ENCODE data around the gene MYO6. TPM values are rescaled to one million over a fixed set of nuclear protein-coding genes. Genes with fewer than 3 reads are reported as not detected.

MYO6 gene
- total RNA-seq, 2 donors from 2014 or later, result 72.3 to 80.9 TPM

- Histone ChIP-seq H3K36me3 (no peaks in the 10 kb centered on the region), H3K9ac (ENCODE audit: low read depth in 2 of 2, low read length in 2 of 2) (no peak overlapping the region), H3K9me3 (no peaks in the 10 kb centered on the region), H3K4me3 (no peak overlapping the region), H3K27ac (no peak overlapping the region), H3K4me1 (no peaks in the 10 kb centered on the region), H3K27me3 (no peaks in the 10 kb centered on the region)
- intact Hi-C loops (cut with DNase I), result no loop called here
- no peak for DNase-seq
- TF ChIP-seq CTCF (IDR thresholded peaks at IDR 0.05), result no peak
These were observed 9.0 kb downstream of the MYO6 start for GRCh38 chr6:75758061-75758460.

- Histone ChIP-seq H3K4me1 (no peaks in the 10 kb centered on the region), H3K27ac (no peak overlapping the region), H3K9ac (ENCODE audit: low read depth in 2 of 2, low read length in 2 of 2) (no peak overlapping the region), H3K4me3 (no peak overlapping the region), H3K27me3 (no peaks in the 10 kb centered on the region), H3K9me3 (no peaks in the 10 kb centered on the region), H3K36me3 (no peaks in the 10 kb centered on the region)
- intact Hi-C loops (cut with DNase I), result no loop called here
- TF ChIP-seq CTCF (IDR thresholded peaks at IDR 0.05), result no peak
- DNase-seq, result no peak
These were observed 10.2 kb downstream of the MYO6 start for GRCh38 chr6:75759207-75759606.

- H3K4me3 ChIP-seq, result no peak overlapping the region
- H3K27me3 ChIP-seq, result no peaks in the 10 kb centered on the region
- H3K9ac ChIP-seq (ENCODE audit: low read depth in 2 of 2, low read length in 2 of 2), result no peak overlapping the region
- intact Hi-C loops (cut with DNase I), result no loop called here
- H3K9me3 ChIP-seq, result no peaks in the 10 kb centered on the region
- no peak for TF ChIP-seq CTCF (IDR thresholded peaks at IDR 0.05)
- no peak overlapping the region for H3K27ac ChIP-seq
- DNase-seq, result no peak
- no peaks in the 10 kb centered on the region for H3K36me3 ChIP-seq
- H3K4me1 ChIP-seq, result no peaks in the 10 kb centered on the region
These were observed 11.3 kb downstream of the MYO6 start for GRCh38 chr6:75760320-75760719.

GRCh38 chr6:75761489-75761888 lies 12.4 kb downstream of the MYO6 start:
- Histone ChIP-seq H3K9ac (ENCODE audit: low read depth in 2 of 2, low read length in 2 of 2) (no peak overlapping the region), H3K27ac (no peak overlapping the region), H3K36me3 (no peaks in the 10 kb centered on the region), H3K9me3 (no peaks in the 10 kb centered on the region), H3K27me3 (no peaks in the 10 kb centered on the region), H3K4me3 (no peak overlapping the region), H3K4me1 (no peaks in the 10 kb centered on the region)
- no peak for TF ChIP-seq CTCF (IDR thresholded peaks at IDR 0.05)
- DNase-seq, result no peak
- intact Hi-C loops (cut with DNase I), result no loop called here

GRCh38 chr6:75762063-75762462 lies 13.0 kb downstream of the MYO6 start:
- Histone ChIP-seq H3K27ac (no peak overlapping the region), H3K9ac (ENCODE audit: low read depth in 2 of 2, low read length in 2 of 2) (no peak overlapping the region), H3K36me3 (no peaks in the 10 kb centered on the region), H3K4me1 (no peaks in the 10 kb centered on the region), H3K9me3 (no peaks in the 10 kb centered on the region), H3K4me3 (no peak overlapping the region), H3K27me3 (no peaks in the 10 kb centered on the region)
- TF ChIP-seq CTCF (IDR thresholded peaks at IDR 0.05), result no peak
- intact Hi-C loops (cut with DNase I), result no loop called here
- DNase-seq, result no peak

GRCh38 chr6:75766387-75766786 lies 17.3 kb downstream of the MYO6 start:
- H3K4me1 ChIP-seq, result no peaks in the 10 kb centered on the region
- no peak for TF ChIP-seq CTCF (IDR thresholded peaks at IDR 0.05)
- no peaks in the 10 kb centered on the region for H3K36me3 ChIP-seq
- H3K27ac ChIP-seq, result no peak overlapping the region
- DNase-seq, result no peak
- no peak overlapping the region for H3K9ac ChIP-seq (ENCODE audit: low read depth in 2 of 2, low read length in 2 of 2)
- H3K9me3 ChIP-seq, result no peaks in the 10 kb centered on the region
- H3K4me3 ChIP-seq, result no peak overlapping the region
- intact Hi-C loops (cut with DNase I), result no loop called here
- H3K27me3 ChIP-seq, result no peaks in the 10 kb centered on the region
